Measurements from ENCODE around the gene WDR31. TPM values are rescaled to one million over a fixed set of nuclear protein-coding genes. Genes with fewer than 3 reads are reported as not detected.
"Not testable (repeated sequence)": the region's sequence is repeated elsewhere in the genome, so short reads cannot be mapped to it uniquely, and the experiment has no call there.

WDR31 gene
- total RNA-seq, 1 donor from 2014 or later: 1.6 TPM

DNA sequence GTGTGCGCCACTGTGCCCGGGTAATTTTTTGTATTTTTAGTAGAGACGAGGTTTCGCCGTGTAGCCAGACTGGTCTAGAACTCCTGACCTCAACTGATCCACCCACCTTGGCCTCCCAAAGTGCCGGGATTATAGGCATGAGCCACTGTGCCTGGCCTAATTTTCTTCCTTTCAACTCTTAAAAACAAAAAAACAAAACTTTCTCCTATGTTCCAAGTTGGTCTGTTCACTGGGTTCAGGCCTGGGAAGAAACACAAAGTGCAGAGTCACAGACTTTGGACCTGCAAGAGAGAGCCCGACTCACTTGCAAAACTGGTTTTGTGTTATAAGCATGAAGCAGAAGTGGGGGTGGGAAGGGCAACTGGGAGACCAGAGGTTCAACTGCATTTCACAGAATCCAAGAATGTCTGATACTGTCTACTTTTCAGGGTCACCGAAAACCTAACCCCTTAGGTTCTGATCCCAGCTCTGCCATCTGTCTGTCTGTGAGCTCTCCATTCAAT, 41.9 kb upstream of the WDR31 start:
- H3K9me3 Mint-ChIP-seq (ENCODE audit: unreplicated experiment): no peaks in the 10 kb centered on the region
- peaks cover 3% of the 10 kb centered on the region for H3K4me1 Mint-ChIP-seq (ENCODE audit: low read depth, unreplicated experiment)
- no peak for TF ChIP-seq EZH2 (IDR thresholded peaks at IDR 0.05; ENCODE audit: insufficient read depth, low read length)
- TF ChIP-seq, protein P1, sequence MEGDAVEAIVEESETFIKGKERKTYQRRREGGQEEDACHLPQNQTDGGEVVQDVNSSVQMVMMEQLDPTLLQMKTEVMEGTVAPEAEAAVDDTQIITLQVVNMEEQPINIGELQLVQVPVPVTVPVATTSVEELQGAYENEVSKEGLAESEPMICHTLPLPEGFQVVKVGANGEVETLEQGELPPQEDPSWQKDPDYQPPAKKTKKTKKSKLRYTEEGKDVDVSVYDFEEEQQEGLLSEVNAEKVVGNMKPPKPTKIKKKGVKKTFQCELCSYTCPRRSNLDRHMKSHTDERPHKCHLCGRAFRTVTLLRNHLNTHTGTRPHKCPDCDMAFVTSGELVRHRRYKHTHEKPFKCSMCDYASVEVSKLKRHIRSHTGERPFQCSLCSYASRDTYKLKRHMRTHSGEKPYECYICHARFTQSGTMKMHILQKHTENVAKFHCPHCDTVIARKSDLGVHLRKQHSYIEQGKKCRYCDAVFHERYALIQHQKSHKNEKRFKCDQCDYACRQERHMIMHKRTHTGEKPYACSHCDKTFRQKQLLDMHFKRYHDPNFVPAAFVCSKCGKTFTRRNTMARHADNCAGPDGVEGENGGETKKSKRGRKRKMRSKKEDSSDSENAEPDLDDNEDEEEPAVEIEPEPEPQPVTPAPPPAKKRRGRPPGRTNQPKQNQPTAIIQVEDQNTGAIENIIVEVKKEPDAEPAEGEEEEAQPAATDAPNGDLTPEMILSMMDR (IDR thresholded peaks at IDR 0.05; ENCODE audit: insufficient read depth, low read depth, low read length): no peak
- no peaks in the 10 kb centered on the region for H3K79me2 ChIP-seq (ENCODE audit: insufficient read depth, low read length)
- H2AFZ ChIP-seq (ENCODE audit: low read depth, low read length): no peak overlapping the region
- peaks cover 7% of the 10 kb centered on the region for H3K36me3 Mint-ChIP-seq (ENCODE audit: low read depth, unreplicated experiment)
- no peak overlapping the region for H3K4me3 ChIP-seq (ENCODE audit: insufficient read depth, low read depth, low read length)
- H3K4me1 ChIP-seq (ENCODE audit: insufficient read depth, low read length): no peaks in the 10 kb centered on the region
- no peaks in the 10 kb centered on the region for H3K36me3 ChIP-seq (ENCODE audit: insufficient read depth, low read length)
- no peaks in the 10 kb centered on the region for H3K27me3 ChIP-seq (ENCODE audit: insufficient read depth, low read length)
- H3K27ac Mint-ChIP-seq (ENCODE audit: unreplicated experiment): no peak overlapping the region
- H4K20me1 ChIP-seq (ENCODE audit: insufficient read depth, low read length): no peaks in the 10 kb centered on the region
- no peak overlapping the region for H3K4me2 ChIP-seq (ENCODE audit: low read length)
- no peak overlapping the region for H3K27ac ChIP-seq (ENCODE audit: low read depth, low read length)
- H3K27me3 Mint-ChIP-seq (ENCODE audit: low read depth, unreplicated experiment): no peaks in the 10 kb centered on the region
- no peaks in the 10 kb centered on the region for H3K9me3 ChIP-seq (ENCODE audit: insufficient read depth, low read depth, low read length)
- DNase-seq (ENCODE audit: low read depth) (no peak), FAIRE-seq (no peak)
- no peak overlapping the region for H3K9ac ChIP-seq (ENCODE audit: low read length)
- H3K4me3 Mint-ChIP-seq (ENCODE audit: unreplicated experiment): no peak overlapping the region

DNA sequence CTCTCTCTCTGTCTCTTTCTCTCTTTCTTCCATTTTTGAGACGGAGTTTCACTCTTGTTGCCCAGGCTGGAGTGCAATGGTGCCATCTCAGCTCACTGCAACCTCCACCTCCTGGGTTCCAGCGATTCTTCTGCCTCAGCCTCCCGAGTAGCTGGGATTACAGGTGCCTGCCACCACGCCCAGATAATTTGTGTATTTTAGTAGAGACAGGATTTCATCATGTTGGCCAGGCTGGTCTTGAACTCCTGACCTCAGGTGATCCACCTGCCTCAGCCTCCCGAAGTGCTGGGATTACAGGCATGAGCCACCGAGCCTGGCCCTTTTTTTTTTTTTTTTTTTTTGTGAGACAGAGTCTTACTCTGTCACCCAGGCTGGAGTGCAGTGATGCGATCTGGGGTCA, 41.4 kb upstream of the WDR31 start:
- H3K36me3 ChIP-seq (ENCODE audit: insufficient read depth, low read length); DNase-seq (ENCODE audit: low read depth); H3K4me1 ChIP-seq (ENCODE audit: insufficient read depth, low read length); H3K79me2 ChIP-seq (ENCODE audit: insufficient read depth, low read length); H3K9me3 ChIP-seq (ENCODE audit: insufficient read depth, low read depth, low read length); H3K27ac Mint-ChIP-seq (ENCODE audit: unreplicated experiment); H3K9me3 Mint-ChIP-seq (ENCODE audit: unreplicated experiment); H3K36me3 Mint-ChIP-seq (ENCODE audit: low read depth, unreplicated experiment); H3K4me1 Mint-ChIP-seq (ENCODE audit: low read depth, unreplicated experiment); FAIRE-seq; H4K20me1 ChIP-seq (ENCODE audit: insufficient read depth, low read length); H3K4me3 ChIP-seq (ENCODE audit: insufficient read depth, low read depth, low read length); H3K27me3 ChIP-seq (ENCODE audit: insufficient read depth, low read length); H3K4me2 ChIP-seq (ENCODE audit: low read length); H2AFZ ChIP-seq (ENCODE audit: low read depth, low read length); H3K9ac ChIP-seq (ENCODE audit: low read length); H3K27ac ChIP-seq (ENCODE audit: low read depth, low read length); H3K27me3 Mint-ChIP-seq (ENCODE audit: low read depth, unreplicated experiment); H3K4me3 Mint-ChIP-seq (ENCODE audit: unreplicated experiment): not testable (repeated sequence)

DNA sequence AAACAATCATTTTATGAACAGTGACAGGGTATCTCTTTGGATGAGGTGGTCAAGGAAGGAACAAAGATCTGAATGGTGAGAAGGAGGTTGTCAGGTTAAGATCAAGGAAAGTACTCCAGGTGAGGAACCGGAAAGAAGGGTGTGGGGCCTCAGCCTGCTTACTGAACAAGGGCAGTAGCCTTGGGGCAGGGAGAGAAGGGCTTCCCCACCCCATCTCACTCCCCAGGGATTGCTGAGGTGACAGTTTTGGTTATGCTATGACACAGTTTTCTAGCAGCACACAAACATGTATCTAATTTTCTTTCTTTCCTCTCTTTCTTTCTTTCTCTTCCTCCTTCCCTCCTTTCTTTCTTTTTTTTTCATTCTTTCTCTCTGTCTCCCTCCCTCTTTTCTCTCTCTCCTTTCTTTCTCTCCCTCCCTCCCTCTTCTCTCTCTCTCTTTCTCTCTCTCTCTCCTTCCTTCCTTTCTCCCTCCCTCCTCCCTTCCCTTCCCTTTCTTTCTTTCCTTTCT, 40.8 kb upstream of the WDR31 start:
- Histone ChIP-seq H3K36me3 (ENCODE audit: insufficient read depth, low read length) (no peaks in the 10 kb centered on the region), H3K4me3 (ENCODE audit: insufficient read depth, low read depth, low read length) (no peak overlapping the region), H3K9me3 (ENCODE audit: insufficient read depth, low read depth, low read length) (no peaks in the 10 kb centered on the region), H3K4me2 (ENCODE audit: low read length) (no peak overlapping the region), H3K4me1 (ENCODE audit: insufficient read depth, low read length) (no peaks in the 10 kb centered on the region), H3K27me3 (ENCODE audit: insufficient read depth, low read length) (no peaks in the 10 kb centered on the region), H4K20me1 (ENCODE audit: insufficient read depth, low read length) (no peaks in the 10 kb centered on the region), H3K79me2 (ENCODE audit: insufficient read depth, low read length) (no peaks in the 10 kb centered on the region), H2AFZ (ENCODE audit: low read depth, low read length) (no peak overlapping the region), H3K9ac (ENCODE audit: low read length) (no peak overlapping the region), H3K27ac (ENCODE audit: low read depth, low read length) (no peak overlapping the region)
- no peak for TF ChIP-seq EZH2 (IDR thresholded peaks at IDR 0.05; ENCODE audit: insufficient read depth, low read length)
- TF ChIP-seq, protein P1 (IDR thresholded peaks at IDR 0.05; ENCODE audit: insufficient read depth, low read depth, low read length): no peak
- Mint-ChIP-seq H3K4me3 (ENCODE audit: unreplicated experiment) (no peak overlapping the region), H3K4me1 (ENCODE audit: low read depth, unreplicated experiment) (peaks cover 3% of the 10 kb centered on the region), H3K27ac (ENCODE audit: unreplicated experiment) (no peak overlapping the region), H3K27me3 (ENCODE audit: low read depth, unreplicated experiment) (no peaks in the 10 kb centered on the region), H3K36me3 (ENCODE audit: low read depth, unreplicated experiment) (no peaks in the 10 kb centered on the region), H3K9me3 (ENCODE audit: unreplicated experiment) (no peaks in the 10 kb centered on the region)
- DNase-seq (ENCODE audit: low read depth): no peak
- FAIRE-seq: no peak

DNA sequence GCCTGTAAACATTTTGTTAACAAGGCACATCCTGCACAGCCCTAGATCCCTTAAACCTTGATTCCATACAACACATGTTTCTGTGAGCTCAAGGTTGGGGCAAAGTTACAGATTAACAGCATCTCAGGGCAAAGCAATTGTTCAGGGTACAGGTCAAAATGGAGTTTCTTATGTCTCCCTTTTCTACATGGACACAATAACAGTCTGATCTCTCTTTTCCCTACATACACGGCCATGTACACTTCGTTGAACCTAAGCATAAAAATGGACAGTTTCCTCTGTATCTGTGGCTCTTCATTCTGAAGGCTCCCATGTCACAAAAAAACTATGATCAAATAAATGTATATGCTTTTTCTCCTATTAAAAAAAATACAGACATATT, 39.7 kb upstream of the WDR31 start:
- H3K9me3 ChIP-seq (ENCODE audit: insufficient read depth, low read depth, low read length); FAIRE-seq: not testable (repeated sequence)

More for the DNA sequence above, 39.7 kb upstream of the WDR31 start:
- H4K20me1 ChIP-seq (ENCODE audit: insufficient read depth, low read length); DNase-seq (ENCODE audit: low read depth); H3K27me3 ChIP-seq (ENCODE audit: insufficient read depth, low read length); H3K4me2 ChIP-seq (ENCODE audit: low read length); H3K4me1 ChIP-seq (ENCODE audit: insufficient read depth, low read length); H2AFZ ChIP-seq (ENCODE audit: low read depth, low read length); H3K9ac ChIP-seq (ENCODE audit: low read length); H3K4me3 ChIP-seq (ENCODE audit: insufficient read depth, low read depth, low read length); H3K27ac ChIP-seq (ENCODE audit: low read depth, low read length); H3K4me3 Mint-ChIP-seq (ENCODE audit: unreplicated experiment); H3K36me3 ChIP-seq (ENCODE audit: insufficient read depth, low read length); H3K36me3 Mint-ChIP-seq (ENCODE audit: low read depth, unreplicated experiment); H3K79me2 ChIP-seq (ENCODE audit: insufficient read depth, low read length); H3K9me3 Mint-ChIP-seq (ENCODE audit: unreplicated experiment); H3K27me3 Mint-ChIP-seq (ENCODE audit: low read depth, unreplicated experiment); H3K4me1 Mint-ChIP-seq (ENCODE audit: low read depth, unreplicated experiment); H3K27ac Mint-ChIP-seq (ENCODE audit: unreplicated experiment): not testable (repeated sequence)

All from astrocyte (in vitro differentiated cells and primary cell).